ENCODE results near the gene RPL10A.

RPL10A gene

DNA sequence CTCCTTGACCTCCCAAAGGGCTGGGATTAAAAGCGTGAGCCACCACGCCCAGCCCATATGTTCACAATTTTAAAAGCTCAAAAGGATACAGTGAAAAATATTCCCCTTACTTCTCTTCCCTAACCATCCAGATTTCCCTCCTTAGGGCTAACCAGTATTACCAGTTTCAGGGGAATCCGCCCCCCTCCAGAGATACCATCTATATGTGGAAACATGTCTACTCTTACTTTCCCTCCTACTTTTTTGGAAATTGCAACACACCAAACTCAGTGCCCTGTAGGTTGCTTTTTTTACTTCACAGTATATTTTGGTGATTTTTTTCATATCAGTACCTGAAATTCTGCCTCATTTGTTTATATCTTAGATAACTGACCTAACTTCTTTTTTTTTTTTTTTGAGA lies 6.9 kb upstream of the RPL10A start:
- ATAC-seq (ENCODE audit: insufficient read depth, low read depth) (no peak), DNase-seq (no peak)
- Histone ChIP-seq H2AFZ (ENCODE audit: low read depth, low read length) (no peak overlapping the region), H3K79me2 (ENCODE audit: insufficient read depth, low read length) (no peaks in the 10 kb centered on the region), H3K27ac (ENCODE audit: low read length) (no peak overlapping the region), H3K36me3 (ENCODE audit: insufficient read depth, low read length) (peaks cover 43% of the 10 kb centered on the region), H3K9ac (ENCODE audit: low read depth, low read length) (no peak overlapping the region), H3K4me2 (ENCODE audit: insufficient read depth, low read length) (no peak overlapping the region), H3K4me3 (ENCODE audit: low read depth in 1 of 2, low read length in 2 of 2) (no peak overlapping the region), H3K4me1 (ENCODE audit: insufficient read depth, low read length) (no peaks in the 10 kb centered on the region), H3K27me3 (ENCODE audit: insufficient read depth, low read length, poor library complexity) (no peaks in the 10 kb centered on the region), H4K20me1 (ENCODE audit: insufficient read depth, low read length) (peaks cover 7% of the 10 kb centered on the region; the same call in 1 of the 2 replicates), H3K9me3 (ENCODE audit: insufficient read depth, low read length, severe bottlenecking) (no peaks in the 10 kb centered on the region)
- TF ChIP-seq, protein P1, sequence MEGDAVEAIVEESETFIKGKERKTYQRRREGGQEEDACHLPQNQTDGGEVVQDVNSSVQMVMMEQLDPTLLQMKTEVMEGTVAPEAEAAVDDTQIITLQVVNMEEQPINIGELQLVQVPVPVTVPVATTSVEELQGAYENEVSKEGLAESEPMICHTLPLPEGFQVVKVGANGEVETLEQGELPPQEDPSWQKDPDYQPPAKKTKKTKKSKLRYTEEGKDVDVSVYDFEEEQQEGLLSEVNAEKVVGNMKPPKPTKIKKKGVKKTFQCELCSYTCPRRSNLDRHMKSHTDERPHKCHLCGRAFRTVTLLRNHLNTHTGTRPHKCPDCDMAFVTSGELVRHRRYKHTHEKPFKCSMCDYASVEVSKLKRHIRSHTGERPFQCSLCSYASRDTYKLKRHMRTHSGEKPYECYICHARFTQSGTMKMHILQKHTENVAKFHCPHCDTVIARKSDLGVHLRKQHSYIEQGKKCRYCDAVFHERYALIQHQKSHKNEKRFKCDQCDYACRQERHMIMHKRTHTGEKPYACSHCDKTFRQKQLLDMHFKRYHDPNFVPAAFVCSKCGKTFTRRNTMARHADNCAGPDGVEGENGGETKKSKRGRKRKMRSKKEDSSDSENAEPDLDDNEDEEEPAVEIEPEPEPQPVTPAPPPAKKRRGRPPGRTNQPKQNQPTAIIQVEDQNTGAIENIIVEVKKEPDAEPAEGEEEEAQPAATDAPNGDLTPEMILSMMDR (IDR thresholded peaks at IDR 0.05; ENCODE audit: borderline replicate concordance, extremely low read depth, low read length, poor library complexity, severe bottlenecking) = no peak
- no peak for TF ChIP-seq EZH2 (IDR thresholded peaks at IDR 0.05; ENCODE audit: borderline replicate concordance, low read depth, low read length, severe bottlenecking)

DNA sequence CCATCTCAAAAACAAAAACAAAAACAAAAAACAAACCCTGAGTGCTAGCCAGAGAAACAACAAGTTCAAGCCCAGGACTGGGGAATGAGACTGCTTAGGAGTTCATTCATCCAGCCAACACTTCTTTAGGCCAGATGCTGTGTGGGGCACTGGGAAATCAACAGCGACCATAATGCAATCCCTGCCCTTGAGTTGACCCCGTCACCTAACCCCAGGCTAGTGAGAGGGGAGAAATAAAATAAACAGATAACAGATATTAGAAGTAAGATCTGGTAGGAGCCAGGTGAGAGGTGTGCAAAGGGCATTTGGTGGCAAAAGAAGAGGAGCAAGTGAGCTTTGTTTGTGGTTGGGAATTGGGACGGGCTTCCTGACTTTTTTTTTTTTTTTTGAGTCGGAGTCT lies 4.9 kb upstream of the RPL10A start:
- no peaks in the 10 kb centered on the region for H4K20me1 ChIP-seq (ENCODE audit: insufficient read depth, low read length)
- H2AFZ ChIP-seq (ENCODE audit: low read depth, low read length) = no peak overlapping the region
- H3K9me3 ChIP-seq (ENCODE audit: insufficient read depth, low read length, severe bottlenecking) = no peaks in the 10 kb centered on the region
- H3K9ac ChIP-seq (ENCODE audit: low read depth, low read length) = no peak overlapping the region
- peaks cover 34% of the 10 kb centered on the region for H3K36me3 ChIP-seq (ENCODE audit: insufficient read depth, low read length)
- peaks cover 9% of the 10 kb centered on the region for H3K4me1 ChIP-seq (ENCODE audit: insufficient read depth, low read length)
- no peak overlapping the region for H3K4me3 ChIP-seq (ENCODE audit: low read depth in 1 of 2, low read length in 2 of 2)
- no peak overlapping the region for H3K27ac ChIP-seq (ENCODE audit: low read length)
- DNase-seq (no peak), ATAC-seq (ENCODE audit: insufficient read depth, low read depth) (no peak)
- no peak for TF ChIP-seq EZH2 (IDR thresholded peaks at IDR 0.05; ENCODE audit: borderline replicate concordance, low read depth, low read length, severe bottlenecking)
- TF ChIP-seq, protein P1 (IDR thresholded peaks at IDR 0.05; ENCODE audit: borderline replicate concordance, extremely low read depth, low read length, poor library complexity, severe bottlenecking) = no peak
- H3K79me2 ChIP-seq (ENCODE audit: insufficient read depth, low read length) = peaks cover 1% of the 10 kb centered on the region
- H3K27me3 ChIP-seq (ENCODE audit: insufficient read depth, low read length, poor library complexity) = no peaks in the 10 kb centered on the region
- no peak overlapping the region for H3K4me2 ChIP-seq (ENCODE audit: insufficient read depth, low read length)

DNA sequence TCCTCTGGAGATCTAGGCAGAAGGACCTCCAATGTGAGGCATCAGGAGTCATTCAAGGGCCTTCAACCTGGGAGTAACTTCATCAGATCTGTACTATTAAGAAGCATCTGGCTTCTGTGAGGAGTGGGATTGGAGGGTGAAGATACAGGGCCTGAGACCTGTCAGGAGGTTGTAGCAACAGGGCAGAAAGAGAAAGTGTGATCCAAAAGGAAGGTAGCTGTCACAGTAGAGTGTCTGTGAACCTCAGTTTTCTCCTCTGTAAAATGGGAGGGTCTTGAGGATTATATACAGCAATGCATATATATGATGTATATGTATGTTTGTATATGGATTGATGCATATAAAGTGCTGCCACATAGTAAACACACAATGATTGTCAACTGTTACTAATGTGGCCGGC lies 2.6 kb upstream of the RPL10A start:
- H3K36me3 ChIP-seq (ENCODE audit: insufficient read depth, low read length) = peaks cover 42% of the 10 kb centered on the region

More for the DNA sequence above, 2.6 kb upstream of the RPL10A start:
- H3K4me1 ChIP-seq (ENCODE audit: insufficient read depth, low read length) = peaks cover 25% of the 10 kb centered on the region
- DNase-seq = no peak
- no peak overlapping the region for H3K9ac ChIP-seq (ENCODE audit: low read depth, low read length)
- ATAC-seq (ENCODE audit: insufficient read depth, low read depth) = no peak
- H3K27ac ChIP-seq (ENCODE audit: low read length) = no peak overlapping the region
- H3K4me3 ChIP-seq (ENCODE audit: low read depth in 1 of 2, low read length in 2 of 2) = no peak overlapping the region
- no peaks in the 10 kb centered on the region for H3K9me3 ChIP-seq (ENCODE audit: insufficient read depth, low read length, severe bottlenecking)
- no peak overlapping the region for H2AFZ ChIP-seq (ENCODE audit: low read depth, low read length)
- peaks cover 22% of the 10 kb centered on the region for H4K20me1 ChIP-seq (ENCODE audit: insufficient read depth, low read length)
- no peaks in the 10 kb centered on the region for H3K27me3 ChIP-seq (ENCODE audit: insufficient read depth, low read length, poor library complexity)
- H3K4me2 ChIP-seq (ENCODE audit: insufficient read depth, low read length) = no peak overlapping the region
- TF ChIP-seq, protein P1 (IDR thresholded peaks at IDR 0.05; ENCODE audit: borderline replicate concordance, extremely low read depth, low read length, poor library complexity, severe bottlenecking) = no peak
- TF ChIP-seq EZH2 (IDR thresholded peaks at IDR 0.05; ENCODE audit: borderline replicate concordance, low read depth, low read length, severe bottlenecking) = no peak
- H3K79me2 ChIP-seq (ENCODE audit: insufficient read depth, low read length) = peaks cover 25% of the 10 kb centered on the region
